ENCODE measurements around the gene ZC3H12A. TPM values are rescaled to one million over a fixed set of nuclear protein-coding genes. Genes with fewer than 3 reads are reported as not detected.

ZC3H12A gene
- total RNA-seq, 6 donors from 2014 or later, result 17.6 to 55.5 (median 26.2) TPM

- no peaks in the 10 kb centered on the region for H3K27me3 ChIP-seq
- peak overlapping the region; percentile 16 to 99 (median 96) for H3K27ac ChIP-seq
- no peak overlapping the region for H3K4me3 ChIP-seq
- peaks cover 73 to 83% (median 79%) of the 10 kb centered on the region in 4 donors for H3K4me1 ChIP-seq
- no peak for ATAC-seq (ENCODE audit: low FRiP score in 2 of 2)
- WGBS, 2 donors, result 93 to 94% methylated on average over 13 to 18 of the region's 18 CpGs
- peaks cover 18 to 70% (median 53%) of the 10 kb centered on the region in 4 donors for H3K36me3 ChIP-seq
- no peaks in the 10 kb centered on the region for H3K9me3 ChIP-seq
- no peak for TF ChIP-seq POLR2AphosphoS5 (IDR thresholded peaks at IDR 0.05)
- TF ChIP-seq CTCF (IDR thresholded peaks at IDR 0.05), result no peak
- no peak for TF ChIP-seq EP300 (IDR thresholded peaks at IDR 0.05)
- no peak for TF ChIP-seq POLR2A (IDR thresholded peaks at IDR 0.05)
- DNase-seq, result peak in 1 of 2 donors; percentile 48
These were observed 7.8 kb downstream of the ZC3H12A start for GRCh38 chr1:37482004-37482785.

- WGBS, 2 donors, result 94 to 97% methylated on average over 12 to 28 of the region's 29 CpGs
- ATAC-seq (ENCODE audit: low FRiP score in 2 of 2), result no peak
These were observed 8.7 kb downstream of the ZC3H12A start for GRCh38 chr1:37482796-37483744.

GRCh38 chr1:37483785-37484184, 9.4 kb downstream of the ZC3H12A start:
- DNase-seq, result peak in 1 of 2 donors; percentile 73
- peaks cover 18 to 55% (median 46%) of the 10 kb centered on the region in 4 donors for H3K36me3 ChIP-seq
- peaks cover 64 to 75% (median 70%) of the 10 kb centered on the region in 4 donors for H3K4me1 ChIP-seq
- no peak for ATAC-seq (ENCODE audit: low FRiP score in 2 of 2)
- 80 to 88% methylated on average over 13 to 15 of the region's 15 CpGs for WGBS, 2 donors
- H3K27me3 ChIP-seq, result no peaks in the 10 kb centered on the region
- TF ChIP-seq EP300 (IDR thresholded peaks at IDR 0.05), result no peak
- TF ChIP-seq POLR2A (IDR thresholded peaks at IDR 0.05), result no peak
- no peak for TF ChIP-seq CTCF (IDR thresholded peaks at IDR 0.05)
- TF ChIP-seq POLR2AphosphoS5 (IDR thresholded peaks at IDR 0.05), result no peak
- H3K27ac ChIP-seq, result peak overlapping the region; percentile 33 to 99 (median 89)
- H3K4me3 ChIP-seq, result no peak overlapping the region
- no peaks in the 10 kb centered on the region for H3K9me3 ChIP-seq

More at GRCh38 chr1:37482796-37483744, 8.7 kb downstream of the ZC3H12A start:
- Histone ChIP-seq H3K36me3 (peaks cover 18 to 62% (median 48%) of the 10 kb centered on the region in 4 donors), H3K27me3 (no peaks in the 10 kb centered on the region), H3K27ac (peak overlapping the region; percentile 33 to 99 (median 89)), H3K4me3 (no peak overlapping the region), H3K9me3 (no peaks in the 10 kb centered on the region), H3K4me1 (peaks cover 71 to 82% (median 77%) of the 10 kb centered on the region in 4 donors)
- DNase-seq, result peak in 1 of 2 donors; percentile 65
- TF ChIP-seq POLR2AphosphoS5 (IDR thresholded peaks at IDR 0.05), result no peak
- no peak for TF ChIP-seq CTCF (IDR thresholded peaks at IDR 0.05)
- TF ChIP-seq POLR2A (IDR thresholded peaks at IDR 0.05), result no peak
- no peak for TF ChIP-seq EP300 (IDR thresholded peaks at IDR 0.05)

GRCh38 chr1:37484325-37485051, 10.1 kb downstream of the ZC3H12A start:
- DNase-seq (peak; percentile 46 to 60), ATAC-seq (ENCODE audit: low FRiP score in 2 of 2) (peak in 1 of 2 donors; percentile 8)
- Histone ChIP-seq H3K27me3 (no peaks in the 10 kb centered on the region), H3K36me3 (peaks cover 18 to 52% (median 46%) of the 10 kb centered on the region in 4 donors), H3K9me3 (no peaks in the 10 kb centered on the region), H3K4me1 (peaks cover 57 to 68% (median 63%) of the 10 kb centered on the region in 4 donors), H3K27ac (peak overlapping the region; percentile 61 to 99 (median 89)), H3K4me3 (no peak overlapping the region)
- TF ChIP-seq EP300 (IDR thresholded peaks at IDR 0.05) (no peak), CTCF (IDR thresholded peaks at IDR 0.05) (no peak), POLR2A (IDR thresholded peaks at IDR 0.05) (no peak), POLR2AphosphoS5 (IDR thresholded peaks at IDR 0.05) (no peak)
- 62 to 65% methylated on average over 6 to 7 of the region's 7 CpGs for WGBS, 2 donors
